HG02852 (cell line): Measurements from ENCODE around the gene FHOD3.
A peak's percentile ranks its signal among the peaks of the same experiment; 100 is the strongest.

Experiments used
- ATAC-seq: cut with Tn5 transposase; IDR thresholded peaks from one replicate; pipeline ENCODE4 v1.9.1; 2021; ENCODE audit warnings: mild to moderate bottlenecking, moderate library complexity; ENCODE audit not compliant: unreplicated experiment

Gene FHOD3

DNA sequence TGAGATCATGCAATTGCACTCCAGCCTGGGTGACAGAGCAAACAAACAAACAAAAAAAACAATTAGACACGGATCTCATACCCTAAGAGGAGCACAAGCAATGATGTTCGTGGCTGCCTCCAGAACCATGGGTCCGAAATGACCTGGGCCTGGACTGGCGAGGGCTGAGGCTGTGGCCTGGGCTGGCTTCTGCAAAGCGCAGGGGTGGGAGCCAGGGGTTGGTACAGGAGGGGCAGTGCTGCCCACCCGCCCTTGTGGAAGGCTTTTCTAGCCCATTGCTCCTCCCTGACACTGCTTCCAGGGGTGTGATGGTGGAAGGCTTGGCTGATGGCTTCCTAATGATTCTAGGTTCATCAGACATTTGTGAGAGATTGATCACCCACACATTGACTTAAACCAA is 167.8 kb downstream of the FHOD3 start:
- no peak for ATAC-seq

DNA sequence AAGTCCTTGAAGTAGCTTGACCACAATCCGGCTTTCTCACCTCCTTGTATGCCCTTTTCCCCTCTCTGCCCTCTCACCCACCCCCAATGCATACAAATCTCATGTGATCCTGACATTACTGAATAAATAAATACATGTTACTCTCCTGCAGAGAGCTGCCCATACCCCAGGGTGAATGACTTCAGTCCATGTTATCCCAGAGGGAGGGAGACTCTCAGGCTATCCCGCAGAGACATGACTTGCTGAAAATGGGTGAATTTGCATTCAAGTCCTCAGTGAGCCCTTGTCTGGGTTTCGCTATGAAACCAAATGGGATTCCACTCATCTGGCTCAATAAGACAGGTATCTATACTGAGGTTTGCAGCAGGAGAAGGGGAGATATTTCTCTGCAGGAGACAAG is 168.5 kb downstream of the FHOD3 start:
- ATAC-seq: no peak

DNA sequence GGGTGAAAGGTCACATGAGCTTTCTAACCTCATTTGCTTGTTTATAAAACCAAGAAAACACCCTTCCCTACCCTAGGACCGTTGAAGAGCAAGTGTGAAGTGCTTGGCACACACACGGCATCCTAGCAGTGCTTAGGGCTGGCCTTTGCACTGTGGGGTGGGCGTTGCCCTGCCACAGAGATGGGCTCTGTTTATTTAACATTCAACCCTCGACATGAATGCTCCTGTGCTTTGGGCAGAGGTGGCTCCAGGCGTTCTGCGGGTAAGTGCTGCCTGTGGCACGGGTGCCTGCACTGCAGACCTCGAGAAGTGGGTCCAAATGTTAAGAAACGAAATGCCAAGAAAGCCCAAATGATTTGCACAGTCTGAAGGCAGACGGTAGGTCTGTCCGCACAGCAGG is 170.1 kb downstream of the FHOD3 start:
- ATAC-seq: no peak

DNA sequence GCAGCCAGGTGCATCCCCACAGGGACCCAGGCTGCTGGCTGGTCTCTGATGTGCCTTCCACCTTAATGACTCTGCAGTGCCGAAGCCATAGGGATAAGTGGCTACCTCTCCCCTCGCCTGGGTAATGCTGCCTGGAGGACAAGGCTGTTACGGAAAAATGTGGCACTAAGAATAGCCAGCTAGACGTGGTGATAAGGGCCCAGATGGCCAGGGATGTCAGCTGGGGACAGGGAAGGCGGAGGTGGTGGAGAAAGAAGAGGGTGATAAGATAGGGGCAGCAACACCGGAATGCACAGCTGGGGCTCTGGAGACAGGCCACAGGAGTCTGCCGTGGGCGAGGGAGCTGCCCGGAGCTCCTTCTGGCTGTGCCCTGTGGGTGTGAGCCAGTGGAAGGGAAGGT is 170.6 kb downstream of the FHOD3 start:
- no peak for ATAC-seq

DNA sequence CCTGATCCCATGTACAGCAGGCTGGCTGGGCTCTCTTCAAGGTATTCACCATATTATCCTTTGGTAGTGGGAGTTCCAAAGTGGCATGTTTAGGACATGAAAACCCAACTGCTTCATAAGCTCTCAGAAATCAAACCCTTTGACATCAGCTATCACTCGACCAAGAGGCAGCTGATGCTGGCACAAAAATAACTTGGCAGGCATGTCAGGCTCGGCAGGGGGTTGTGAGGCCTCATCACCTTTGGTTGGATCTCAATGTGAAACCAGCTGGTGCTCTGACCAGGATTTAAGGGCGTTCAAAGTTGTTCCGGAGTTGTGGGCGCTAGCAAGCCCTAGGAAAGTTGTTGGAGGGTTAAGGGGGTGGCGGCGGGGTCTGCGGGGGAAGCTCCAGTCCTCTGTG is 171.9 kb downstream of the FHOD3 start:
- ATAC-seq: no peak

DNA sequence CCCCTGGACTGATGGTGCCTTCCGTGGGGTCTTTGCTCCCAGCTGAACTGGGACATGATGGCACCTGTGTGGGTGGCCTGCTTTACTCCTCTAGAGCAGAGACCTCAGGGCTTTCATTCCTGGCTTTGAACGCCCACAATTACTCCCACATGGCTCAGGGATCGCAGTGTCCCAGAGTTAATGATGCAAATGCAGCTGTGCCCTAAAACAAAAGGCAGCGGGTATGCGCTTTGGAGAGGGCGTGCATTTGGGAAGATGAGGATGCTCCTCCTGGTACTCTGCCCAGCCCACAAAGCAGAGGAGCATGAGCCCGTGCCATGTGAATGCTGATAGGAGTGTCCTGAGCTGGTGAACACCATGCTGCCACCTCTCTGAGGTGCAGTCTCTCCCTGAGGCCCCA is 173.4 kb downstream of the FHOD3 start:
- ATAC-seq: no peak

DNA sequence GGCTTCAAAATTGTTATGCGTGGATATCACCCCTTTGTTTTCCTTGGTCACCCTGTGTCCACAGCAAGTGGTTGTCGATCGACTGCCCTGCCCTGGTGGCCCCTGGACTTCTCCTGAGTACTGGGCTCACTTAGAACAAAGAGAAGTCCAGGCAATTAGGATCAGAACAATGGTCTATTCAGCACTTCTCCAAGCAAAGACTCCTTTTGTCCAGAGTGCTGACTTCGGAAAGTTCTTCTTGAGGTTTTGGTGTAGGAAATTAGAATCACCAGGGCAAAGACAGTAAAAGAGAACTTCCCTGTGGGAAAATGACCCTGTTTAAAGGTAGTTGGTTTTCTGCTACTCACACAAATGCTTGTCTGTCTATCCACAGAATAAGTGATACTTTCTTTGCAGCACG is 173.9 kb downstream of the FHOD3 start:
- ATAC-seq: no peak

DNA sequence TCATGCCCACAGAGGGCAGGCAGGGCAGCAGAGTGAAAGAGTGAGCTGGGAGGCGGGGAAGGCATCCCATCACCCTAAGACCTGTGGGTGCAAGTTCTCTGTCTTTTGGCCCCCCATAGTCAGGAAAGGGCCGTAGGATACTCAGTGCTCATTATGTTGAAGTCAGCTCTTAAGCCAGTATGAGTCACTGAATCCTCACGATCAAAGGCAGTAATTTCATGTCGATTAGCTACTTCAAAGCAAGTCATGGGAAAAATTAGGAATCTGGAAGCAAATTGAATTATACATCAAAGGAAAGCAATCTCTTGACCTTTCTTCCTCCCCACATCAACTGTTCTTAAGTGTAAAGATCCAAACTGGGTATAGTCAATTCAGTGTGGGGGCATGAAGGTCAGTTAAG is 178.9 kb downstream of the FHOD3 start:
- no peak for ATAC-seq

DNA sequence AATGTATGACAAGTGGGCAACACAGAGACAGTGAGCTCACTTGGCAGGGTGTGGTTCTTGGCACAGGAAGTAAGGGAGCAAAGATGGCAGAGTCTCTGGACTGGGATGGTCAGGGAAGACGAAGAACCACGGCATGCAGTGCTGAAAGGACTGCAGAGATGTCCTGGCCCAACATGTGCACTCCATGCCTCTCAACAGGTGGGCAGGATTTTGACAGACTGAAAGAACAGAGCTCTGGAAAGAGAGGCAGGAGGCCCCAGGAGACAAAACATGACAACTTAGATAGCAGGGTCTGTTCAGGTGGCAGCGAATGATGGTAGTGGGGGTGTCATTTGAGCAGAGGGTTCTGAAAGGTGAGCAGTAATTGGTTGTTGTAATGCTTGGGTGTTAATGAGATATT is 180.3 kb downstream of the FHOD3 start:
- no peak for ATAC-seq

DNA sequence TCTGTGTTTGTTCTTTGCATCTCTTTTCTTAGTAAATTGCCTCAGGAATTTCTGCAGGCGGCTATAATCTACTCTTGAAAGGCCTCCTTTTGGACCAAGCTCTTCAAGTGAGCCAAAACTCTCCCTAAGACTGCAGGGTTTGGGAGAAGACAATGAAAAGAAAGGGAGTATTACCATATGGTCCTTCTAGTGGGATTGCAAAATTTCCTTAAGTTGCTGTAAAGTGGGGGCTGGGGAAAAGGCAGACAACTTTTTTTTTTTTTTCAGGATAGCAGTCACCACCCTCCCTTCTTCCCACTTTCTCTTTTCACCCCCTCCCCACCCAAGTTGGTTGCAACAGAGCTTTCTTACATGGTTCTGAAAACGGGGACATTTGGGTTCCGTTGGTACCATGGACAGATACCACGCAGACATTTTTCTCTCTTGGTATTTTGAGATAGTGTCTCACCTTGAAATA is 183.7 kb downstream of the FHOD3 start:
- ATAC-seq: no peak

DNA sequence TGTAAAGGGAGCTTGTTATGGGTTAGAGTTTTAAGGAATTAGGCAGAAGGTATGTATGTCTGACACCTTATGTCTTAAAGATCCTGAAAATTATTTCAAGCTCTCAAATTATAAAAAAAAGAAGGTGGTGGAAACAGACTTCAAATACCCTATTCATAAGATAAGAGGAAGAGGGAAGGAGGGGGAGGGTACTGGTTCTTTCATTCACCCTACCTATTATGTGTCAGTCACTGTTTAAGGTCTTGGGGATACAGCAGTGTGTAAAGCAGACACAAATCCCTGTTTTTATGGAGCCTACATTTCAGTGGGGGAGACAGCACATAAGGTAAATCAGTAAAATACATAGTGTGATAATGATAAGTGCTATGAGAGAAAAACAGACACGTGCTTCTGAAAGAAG is 184.4 kb downstream of the FHOD3 start:
- ATAC-seq: no peak

DNA sequence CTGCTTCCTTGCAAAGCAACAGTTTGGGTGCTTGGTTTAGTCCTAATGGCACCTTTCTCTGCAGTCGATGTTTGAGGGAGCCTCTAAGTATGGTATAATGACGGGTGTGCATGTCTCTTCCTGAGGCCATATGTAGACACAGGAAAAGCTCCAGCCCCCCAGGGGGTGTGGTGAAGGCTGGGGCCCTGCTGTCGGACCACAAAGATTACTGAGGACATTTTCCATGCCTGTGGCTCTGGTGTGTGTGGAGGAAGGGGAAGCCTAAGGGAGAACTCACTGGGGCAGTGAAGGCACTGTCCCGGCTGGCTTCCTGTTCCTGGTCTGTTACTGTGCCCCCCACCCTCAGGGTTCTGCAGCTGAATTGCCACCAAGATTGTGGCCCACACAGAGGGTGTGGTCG is 187.1 kb downstream of the FHOD3 start:
- no peak for ATAC-seq

DNA sequence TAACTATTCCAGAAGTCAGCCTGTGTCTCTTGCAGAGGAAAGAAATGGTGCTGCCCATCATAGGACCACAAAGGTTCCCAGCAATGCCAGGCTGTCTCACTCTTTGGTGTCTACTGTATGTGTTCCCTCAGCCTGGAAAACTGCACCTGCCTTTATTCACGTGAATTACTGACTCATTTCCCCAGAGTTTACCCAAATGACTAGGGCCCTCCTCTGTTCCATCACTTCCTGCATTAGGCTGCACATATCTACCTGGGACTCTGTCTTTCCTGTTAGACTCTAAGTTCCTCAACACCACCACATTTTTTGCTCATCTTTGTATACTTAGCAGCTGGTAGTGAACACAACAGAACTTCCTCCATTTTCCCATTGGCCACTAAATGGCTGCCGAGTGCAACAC is 188.3 kb downstream of the FHOD3 start:
- ATAC-seq: no peak

DNA sequence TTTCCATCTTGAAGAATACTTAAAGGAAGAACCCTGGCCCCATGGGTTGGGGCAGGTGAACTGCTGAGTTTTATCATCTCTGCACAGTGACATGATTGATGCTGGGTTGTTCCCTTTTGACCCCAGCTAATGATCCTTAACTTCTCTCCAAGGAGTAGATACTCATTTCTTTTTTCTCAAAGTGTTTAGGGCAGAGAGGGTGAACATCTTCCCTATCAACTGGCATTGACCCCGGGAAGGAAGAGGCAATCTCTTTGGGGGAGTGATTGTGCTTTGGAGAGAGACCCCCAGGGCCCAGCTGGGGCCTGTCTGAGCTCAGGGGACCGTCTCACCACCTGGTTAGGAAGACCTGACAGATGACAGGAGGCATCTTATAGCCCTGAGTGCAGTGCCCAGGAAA is 190.6 kb downstream of the FHOD3 start:
- no peak for ATAC-seq

DNA sequence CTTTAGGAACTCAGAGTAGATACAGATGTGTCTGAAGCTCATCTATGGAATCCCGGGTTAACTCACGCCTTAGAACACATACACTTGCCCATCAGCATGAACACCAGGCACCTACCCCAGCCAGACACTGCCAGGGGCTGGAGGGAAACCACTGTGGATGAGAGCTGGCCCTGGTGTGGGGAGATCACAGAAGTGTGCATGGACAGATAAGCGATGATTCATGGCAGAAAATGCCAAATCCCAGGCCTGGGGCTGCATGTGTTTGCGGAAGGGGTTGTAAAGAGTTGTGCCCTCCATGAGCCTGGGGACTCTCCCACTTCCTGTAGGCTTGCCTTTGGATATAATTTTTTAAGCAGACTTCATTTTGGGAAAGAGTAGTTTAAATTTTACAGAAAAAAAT is 193.4 kb downstream of the FHOD3 start:
- ATAC-seq: no peak

DNA sequence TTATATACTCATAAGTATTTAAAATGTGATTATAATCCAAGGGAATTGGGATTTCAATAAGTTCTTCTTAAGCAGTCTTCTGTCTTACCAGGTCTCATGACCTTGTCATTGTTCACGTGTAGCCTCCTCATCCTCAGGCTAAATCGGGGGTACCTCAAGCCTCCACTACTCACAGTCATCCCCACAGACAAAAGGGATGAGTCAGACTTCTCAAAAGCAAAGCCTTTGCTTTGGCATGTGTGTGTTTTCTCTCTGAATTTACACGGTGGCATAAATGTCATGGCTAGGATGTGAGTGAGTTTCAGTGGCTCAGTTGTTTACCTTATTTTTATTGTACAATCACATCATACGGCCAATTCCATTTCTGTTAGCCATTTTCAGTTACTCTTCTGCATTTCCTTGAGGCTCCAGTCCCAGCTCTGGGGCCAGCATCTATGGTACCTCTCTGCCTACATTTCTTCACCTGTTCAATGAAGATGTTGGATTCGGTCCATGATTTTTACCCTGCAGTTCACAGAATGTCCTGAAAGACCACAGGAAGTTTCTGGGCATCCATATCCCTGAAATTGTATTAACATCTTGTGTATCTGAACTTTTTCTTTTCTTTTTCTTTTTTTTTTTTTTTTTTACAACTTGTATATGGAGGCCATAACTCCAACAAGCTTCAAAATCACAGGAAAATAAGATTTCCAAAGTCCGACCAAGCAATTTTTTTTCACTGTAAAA is 195.3 kb downstream of the FHOD3 start:
- ATAC-seq: no peak

DNA sequence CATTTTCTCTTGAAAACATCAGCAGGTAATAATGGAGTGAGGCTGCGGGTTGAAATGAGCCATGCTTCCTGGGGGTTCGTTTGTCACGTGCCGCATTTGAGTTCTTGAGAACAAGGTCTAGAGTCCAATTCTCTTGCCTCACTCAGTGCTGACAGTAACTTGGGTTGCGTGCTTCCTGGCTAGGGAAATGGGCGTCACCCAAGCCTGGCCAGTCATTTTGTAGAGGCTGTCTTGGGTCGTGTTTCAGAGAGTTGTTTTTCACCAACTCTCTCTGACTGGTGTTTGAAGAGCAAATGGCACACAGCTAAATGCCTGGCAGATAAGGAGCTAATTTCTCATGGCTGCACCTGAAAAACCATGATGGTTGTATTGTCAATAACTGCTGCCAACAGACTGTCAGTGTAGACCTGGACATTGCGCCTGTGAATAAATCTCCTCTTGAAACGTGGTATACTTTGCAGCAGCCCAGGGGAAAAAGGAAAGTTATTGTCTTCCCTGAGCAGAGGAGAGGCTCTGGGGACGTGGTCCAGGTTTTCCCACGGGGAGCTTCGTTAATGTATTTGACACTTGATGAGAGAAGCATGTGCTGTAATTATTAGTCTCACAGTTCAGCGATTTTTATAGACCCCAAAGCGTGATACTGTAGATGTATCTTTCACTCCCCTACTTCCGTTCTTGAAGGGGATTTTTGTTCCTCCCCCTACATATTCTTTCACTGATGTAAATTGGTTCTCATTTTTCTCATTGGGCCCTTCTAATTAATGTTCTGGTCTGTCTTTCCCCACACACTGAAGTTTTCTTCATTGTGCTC is 196.0 kb downstream of the FHOD3 start:
- ATAC-seq: no peak

DNA sequence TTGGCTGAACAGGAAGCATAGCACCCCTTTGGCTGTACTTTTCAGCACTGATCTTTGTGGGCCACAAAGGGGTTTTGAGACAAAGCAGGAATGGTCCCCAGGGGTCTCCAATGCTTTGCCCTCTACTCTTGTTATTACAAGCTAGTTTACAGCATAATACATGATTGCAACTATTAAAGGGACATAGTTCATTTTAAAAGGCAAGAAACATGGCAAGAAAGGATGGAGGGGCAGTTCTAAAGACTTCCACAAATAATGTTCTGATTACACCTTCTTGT is 196.6 kb downstream of the FHOD3 start:
- ATAC-seq: no peak

DNA sequence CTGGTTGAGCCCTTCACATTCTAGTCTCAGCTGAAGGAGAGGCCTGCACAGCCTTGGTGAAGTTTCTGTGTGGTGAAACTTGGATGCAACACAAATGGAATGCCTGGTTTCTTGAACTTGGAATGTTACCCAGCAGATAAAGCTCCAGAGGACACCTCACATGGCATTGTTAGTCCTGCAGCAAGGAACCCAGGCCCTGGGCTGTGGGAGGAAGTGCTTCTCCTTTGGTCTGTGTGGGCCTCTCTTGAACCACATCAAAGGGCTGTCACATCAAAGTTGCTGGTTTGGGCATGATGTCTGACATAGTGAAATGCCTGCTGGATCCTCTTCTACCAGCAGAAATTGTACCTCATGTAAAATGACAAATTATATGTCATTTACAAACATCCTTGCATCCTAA is 198.5 kb downstream of the FHOD3 start:
- peak; percentile 38 for ATAC-seq

DNA sequence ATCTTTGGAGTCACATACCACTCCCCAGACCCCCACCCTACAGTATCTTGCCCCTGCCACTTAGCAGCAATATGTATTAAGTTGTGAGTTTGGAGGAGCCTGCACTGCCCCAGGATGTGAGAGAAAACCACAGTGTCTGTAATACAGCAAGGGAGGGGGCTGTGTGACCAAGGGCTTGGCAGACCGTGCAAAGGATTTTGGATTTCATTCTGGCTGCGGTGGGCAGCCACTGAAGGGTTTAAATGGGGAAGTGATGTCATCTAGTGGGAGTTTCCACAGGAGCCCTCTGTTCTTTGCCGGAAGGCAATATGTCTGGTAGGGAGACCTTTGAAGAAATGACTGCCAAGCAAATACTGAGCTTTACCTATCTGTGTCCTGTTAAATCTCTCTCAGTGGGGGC is 202.4 kb downstream of the FHOD3 start:
- peak; percentile 85 for ATAC-seq

DNA sequence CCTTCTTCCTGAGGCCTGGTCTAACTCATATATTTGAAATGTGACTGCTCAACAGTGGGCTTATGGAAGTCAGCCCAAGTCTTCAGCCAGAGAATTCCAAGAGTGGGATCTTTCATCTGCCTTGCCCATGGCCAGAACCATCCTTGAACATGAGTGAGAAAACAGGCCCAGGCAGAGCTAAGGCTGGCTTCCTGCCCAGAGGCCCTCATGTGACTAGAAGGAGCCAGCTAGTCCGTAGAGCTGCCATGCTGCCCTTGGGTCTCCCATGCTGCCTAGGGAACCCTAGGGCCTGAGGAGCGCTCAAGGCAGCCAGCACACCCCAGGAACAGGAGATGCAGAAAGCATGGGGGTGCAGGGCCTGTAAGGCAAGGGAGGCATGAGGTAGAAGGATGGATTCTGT is 203.6 kb downstream of the FHOD3 start:
- ATAC-seq: no peak

DNA sequence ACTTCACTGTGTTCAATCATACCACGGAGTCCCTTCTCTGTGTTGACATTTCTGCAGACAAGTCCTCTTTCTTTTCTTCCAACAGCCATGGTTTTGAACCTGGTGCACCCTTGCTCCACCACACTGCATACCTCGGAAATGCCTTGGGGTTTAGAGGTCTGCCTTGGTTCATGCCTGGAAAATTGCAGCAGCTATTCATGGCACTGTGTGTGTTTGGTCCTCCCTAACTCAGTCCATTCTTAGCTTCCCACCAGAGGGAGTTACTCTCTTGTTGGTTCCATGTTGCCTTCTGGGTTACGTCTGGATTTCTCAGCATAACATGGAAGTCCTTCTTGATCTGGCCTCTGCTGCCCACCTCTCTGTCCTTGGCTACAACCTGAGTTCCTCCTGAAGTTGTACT is 206.0 kb downstream of the FHOD3 start:
- no peak for ATAC-seq

DNA sequence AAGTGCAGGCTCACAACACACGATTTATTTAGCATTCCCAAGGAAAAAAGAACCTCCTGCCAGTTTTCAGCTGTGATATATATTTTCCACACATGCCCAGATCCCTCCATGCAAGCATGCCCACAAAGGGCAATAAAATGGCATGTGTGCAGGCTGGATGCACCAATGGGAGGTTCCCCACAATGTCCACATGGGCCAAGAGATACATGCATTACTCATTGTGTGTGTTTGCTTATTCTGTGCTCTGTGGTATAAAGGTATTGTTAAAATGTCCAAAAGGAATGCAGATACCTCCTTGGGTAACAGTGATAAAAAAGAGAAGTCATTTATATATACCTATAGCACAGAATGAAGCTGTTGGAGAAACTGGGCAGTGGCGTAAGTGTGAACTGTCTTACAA is 207.4 kb downstream of the FHOD3 start:
- no peak for ATAC-seq
